Placental epithelial cell (primary cell): ENCODE results near the gene TMEM255B. TPM values are rescaled to one million over a fixed set of nuclear protein-coding genes. Genes with fewer than 3 reads are reported as not detected.

Experiments
- total RNA-seq: library from RNA; depleted of rRNA; stranded (reverse); fragments of >200 nt; gene quantifications from 2 replicates; pipeline ENCODE4 v1.2.3, GENCODE V29; 2012

TMEM255B gene
- under 0.01 and 0.65 TPM in 2 replicates for total RNA-seq

GRCh38 chr13:113758651-113759524 is at the start of gene TMEM255B:
TSS of gene TMEM255B (plus strand) at chr13:113759226. CDS start at chr13:113759270, 44 bp downstream.

GRCh38 chr13:113863524-113864272 is 104.7 kb downstream of the TMEM255B start, which contains the start of gene GAS6:
TSS of gene GAS6 (minus strand) at chr13:113864076. CDS start at chr13:113863920, 156 bp downstream.

Other genes starting within 250 kb of the TMEM255B start
- gene TFDP1, start 174.5 kb upstream of the TMEM255B start, total RNA-seq, result 35.7 and 67.0 TPM in 2 replicates
- gene ATP4B, start 101.0 kb upstream of the TMEM255B start, total RNA-seq, result not detected in 2 replicates
- under 0.01 TPM in 1 of 2 replicates, not detected in the other for gene GRK1, start 92.0 kb upstream of the TMEM255B start, total RNA-seq
- gene GAS6, start 104.8 kb downstream of the TMEM255B start, total RNA-seq, result 69.9 and 246 TPM in 2 replicates
- gene C13orf46, start 214.8 kb downstream of the TMEM255B start, total RNA-seq, result under 0.01 TPM in 2 replicates